Right atrium auricular region (tissue), 2 donors: ENCODE measurements around the gene MRPS34. TPM values are rescaled to one million over a fixed set of nuclear protein-coding genes. Genes with fewer than 3 reads are reported as not detected.

ENCODE experiments used
- DNase-seq: peaks from one replicate; pipeline ENCODE4 v3.0.0-alpha.2; 2019; ENCODE audit warnings: low spot score
- H3K27ac ChIP-seq, 2 donors: fragments of 200-600 bp; sonication (generic); 1 replicate in 1 of 2; 2 replicates in 1 of 2; pipeline ENCODE4 v1.5.1; 2016 to 2019
- H3K27me3 ChIP-seq, 2 donors: fragments of 200-600 bp; sonication (generic); one replicate each; pipeline versions ENCODE4 v1.5.1 to v1.6.0; 2017 to 2019
- H3K36me3 ChIP-seq: fragments of 200-600 bp; sonication (generic); one replicate; pipeline ENCODE4 v1.5.1; 2016
- H3K4me1 ChIP-seq, 2 donors: fragments of 200-600 bp; sonication (generic); one replicate each; pipeline versions ENCODE4 v1.5.1 to v1.6.0; 2017 to 2019
- H3K4me3 ChIP-seq, 2 donors: fragments of 200-600 bp; sonication (generic); 1 replicate in 1 of 2; 2 replicates in 1 of 2; pipeline ENCODE4 v1.5.1; 2017 to 2019; ENCODE audit warnings: mild to moderate bottlenecking in 1 of 2, moderate library complexity in 1 of 2
- H3K9me3 ChIP-seq, 2 donors: fragments of 200-600 bp; sonication (generic); one replicate each; pipeline ENCODE4 v1.5.1; 2019
- total RNA-seq, 2 donors: library from RNA; depleted of rRNA; stranded (reverse); fragments of >200 nt; gene quantifications; one replicate each; pipeline ENCODE4 v1.1.0, GENCODE V29; 2016
- TF ChIP-seq, protein P1 (sequence below), 2 donors: fragments of 200-600 bp; sonication (generic); IDR thresholded peaks; one replicate each; pipeline ENCODE4 v1.5.1; 2019; ENCODE audit warnings: antibody characterized with exemption in 2 of 2

The MRPS34 gene
- total RNA-seq, 2 donors from 2014 or later: 58.8 to 77.9 TPM

DNA sequence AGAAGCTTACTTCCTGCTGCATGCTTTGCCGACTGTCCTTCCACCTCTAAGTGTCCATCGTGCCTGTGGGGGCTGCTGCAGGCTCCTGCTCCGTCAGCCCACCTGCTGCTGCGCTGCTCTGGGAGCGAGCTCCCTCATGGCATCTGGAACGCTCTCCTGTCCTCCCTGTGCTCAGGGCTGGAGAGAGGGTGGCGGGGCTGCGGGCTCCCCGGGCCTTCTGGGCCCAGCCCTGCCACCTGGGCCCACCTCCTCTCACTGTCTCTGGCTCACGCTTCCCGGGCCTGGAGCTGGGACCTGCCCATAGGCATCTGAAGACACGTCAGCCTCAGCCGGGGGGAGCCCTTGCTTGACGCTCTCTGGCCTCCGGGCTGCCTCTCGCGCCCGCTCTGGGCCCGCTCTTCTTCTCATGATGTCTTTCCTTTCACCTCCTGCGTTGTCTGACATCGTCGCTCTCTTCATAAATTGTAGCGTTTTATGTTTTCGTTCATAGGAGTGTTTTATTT, 28.5 kb downstream of the MRPS34 start:
- TF ChIP-seq, protein P1, sequence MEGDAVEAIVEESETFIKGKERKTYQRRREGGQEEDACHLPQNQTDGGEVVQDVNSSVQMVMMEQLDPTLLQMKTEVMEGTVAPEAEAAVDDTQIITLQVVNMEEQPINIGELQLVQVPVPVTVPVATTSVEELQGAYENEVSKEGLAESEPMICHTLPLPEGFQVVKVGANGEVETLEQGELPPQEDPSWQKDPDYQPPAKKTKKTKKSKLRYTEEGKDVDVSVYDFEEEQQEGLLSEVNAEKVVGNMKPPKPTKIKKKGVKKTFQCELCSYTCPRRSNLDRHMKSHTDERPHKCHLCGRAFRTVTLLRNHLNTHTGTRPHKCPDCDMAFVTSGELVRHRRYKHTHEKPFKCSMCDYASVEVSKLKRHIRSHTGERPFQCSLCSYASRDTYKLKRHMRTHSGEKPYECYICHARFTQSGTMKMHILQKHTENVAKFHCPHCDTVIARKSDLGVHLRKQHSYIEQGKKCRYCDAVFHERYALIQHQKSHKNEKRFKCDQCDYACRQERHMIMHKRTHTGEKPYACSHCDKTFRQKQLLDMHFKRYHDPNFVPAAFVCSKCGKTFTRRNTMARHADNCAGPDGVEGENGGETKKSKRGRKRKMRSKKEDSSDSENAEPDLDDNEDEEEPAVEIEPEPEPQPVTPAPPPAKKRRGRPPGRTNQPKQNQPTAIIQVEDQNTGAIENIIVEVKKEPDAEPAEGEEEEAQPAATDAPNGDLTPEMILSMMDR (IDR thresholded peaks at IDR 0.05): no peak
- H3K9me3 ChIP-seq: no peaks in the 10 kb centered on the region
- peaks cover 0 to 4% of the 10 kb centered on the region in 2 donors for H3K4me1 ChIP-seq
- H3K36me3 ChIP-seq: peaks cover 52% of the 10 kb centered on the region
- no peaks in the 10 kb centered on the region for H3K27me3 ChIP-seq
- no peak for DNase-seq
- H3K4me3 ChIP-seq: no peak overlapping the region
- no peak overlapping the region for H3K27ac ChIP-seq

DNA sequence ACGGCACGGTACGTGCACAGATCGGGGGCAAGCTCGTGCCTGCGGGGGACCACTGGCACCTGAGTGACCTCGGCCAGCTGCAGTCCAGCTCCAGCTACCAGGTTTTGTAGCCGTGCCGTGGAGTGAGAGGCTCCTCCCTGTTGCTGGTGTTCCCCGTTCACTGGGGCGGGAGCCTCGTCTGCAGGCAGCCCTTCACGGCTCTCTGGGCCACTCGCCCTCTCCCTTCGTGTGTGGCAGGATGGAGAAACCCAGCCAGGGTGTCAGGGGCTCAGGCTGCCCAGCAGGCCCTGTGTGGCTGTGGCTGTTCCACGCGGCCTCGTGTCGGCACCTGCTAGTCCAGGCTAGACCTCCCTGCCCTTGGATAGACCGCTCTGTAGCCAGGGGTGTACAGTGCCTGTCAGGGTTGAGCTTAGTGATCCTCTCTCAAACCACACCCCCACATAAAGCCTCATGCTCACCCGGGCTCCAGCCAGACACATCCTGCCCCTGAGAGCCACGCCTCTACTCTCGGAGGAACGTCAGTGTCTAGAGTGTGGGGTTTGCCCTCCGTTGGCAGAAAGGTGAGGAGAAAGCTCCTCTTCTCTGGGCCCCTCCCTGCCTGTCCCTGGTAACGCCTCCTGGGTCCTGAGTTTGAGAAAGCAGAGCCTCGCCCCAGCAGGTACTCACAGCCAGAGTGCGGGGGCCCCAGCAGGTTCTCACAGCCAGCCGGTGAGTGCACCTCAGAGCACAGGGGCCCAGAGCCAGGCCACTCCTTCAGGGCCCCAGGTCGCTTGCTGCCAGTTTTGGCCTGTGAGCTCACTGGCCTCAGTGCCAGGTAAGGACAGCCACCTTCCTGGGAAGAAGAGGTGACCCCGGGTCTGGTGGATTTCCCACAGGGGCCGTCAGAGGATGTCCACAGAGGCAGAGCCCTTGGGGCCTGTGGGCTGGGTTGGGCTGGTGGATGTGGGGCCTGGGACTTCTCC, 29.3 kb downstream of the MRPS34 start:
- Histone ChIP-seq H3K4me3 (no peak overlapping the region), H3K4me1 (peaks cover 0 to 4% of the 10 kb centered on the region in 2 donors), H3K27me3 (no peaks in the 10 kb centered on the region), H3K9me3 (no peaks in the 10 kb centered on the region), H3K36me3 (peaks cover 44% of the 10 kb centered on the region), H3K27ac (no peak overlapping the region)
- no peak for DNase-seq
- TF ChIP-seq, protein P1 (IDR thresholded peaks at IDR 0.05): no peak

DNA sequence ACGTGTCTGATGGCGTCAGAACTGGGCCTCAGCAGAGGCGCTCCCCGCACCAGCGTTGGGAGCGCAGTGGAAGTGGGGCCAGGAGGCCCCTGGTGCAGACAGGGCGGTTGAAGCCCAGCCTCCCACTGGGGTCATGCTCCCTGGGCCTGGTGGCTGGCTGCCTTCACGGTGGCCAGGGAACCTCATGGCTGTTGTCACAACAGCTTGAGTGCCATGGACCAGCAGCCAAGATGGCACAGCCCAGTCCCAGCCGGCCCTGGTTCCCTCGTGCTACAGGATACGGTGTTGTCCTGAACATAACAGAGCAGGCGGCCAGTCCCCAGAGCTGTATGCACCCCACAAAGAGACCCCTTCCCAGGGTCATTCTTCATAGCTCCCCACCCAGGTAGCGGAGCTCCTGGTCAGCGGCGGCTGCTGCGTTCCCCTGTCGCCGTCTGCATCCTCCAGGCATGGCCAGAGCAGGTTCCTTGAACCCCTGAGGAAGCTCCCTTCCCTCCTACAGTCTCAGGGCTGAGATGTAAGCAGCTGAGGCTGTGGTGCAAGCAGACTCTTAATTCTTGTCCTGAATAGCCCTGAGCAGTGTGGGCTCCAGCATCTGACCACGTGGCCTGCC, 31.3 kb downstream of the MRPS34 start:
- TF ChIP-seq, protein P1 (IDR thresholded peaks at IDR 0.05): no peak
- Histone ChIP-seq H3K27ac (no peak overlapping the region), H3K36me3 (peaks cover 36% of the 10 kb centered on the region), H3K4me3 (no peak overlapping the region), H3K4me1 (peaks cover 0 to 4% of the 10 kb centered on the region in 2 donors), H3K9me3 (no peaks in the 10 kb centered on the region), H3K27me3 (no peaks in the 10 kb centered on the region)
- no peak for DNase-seq

DNA sequence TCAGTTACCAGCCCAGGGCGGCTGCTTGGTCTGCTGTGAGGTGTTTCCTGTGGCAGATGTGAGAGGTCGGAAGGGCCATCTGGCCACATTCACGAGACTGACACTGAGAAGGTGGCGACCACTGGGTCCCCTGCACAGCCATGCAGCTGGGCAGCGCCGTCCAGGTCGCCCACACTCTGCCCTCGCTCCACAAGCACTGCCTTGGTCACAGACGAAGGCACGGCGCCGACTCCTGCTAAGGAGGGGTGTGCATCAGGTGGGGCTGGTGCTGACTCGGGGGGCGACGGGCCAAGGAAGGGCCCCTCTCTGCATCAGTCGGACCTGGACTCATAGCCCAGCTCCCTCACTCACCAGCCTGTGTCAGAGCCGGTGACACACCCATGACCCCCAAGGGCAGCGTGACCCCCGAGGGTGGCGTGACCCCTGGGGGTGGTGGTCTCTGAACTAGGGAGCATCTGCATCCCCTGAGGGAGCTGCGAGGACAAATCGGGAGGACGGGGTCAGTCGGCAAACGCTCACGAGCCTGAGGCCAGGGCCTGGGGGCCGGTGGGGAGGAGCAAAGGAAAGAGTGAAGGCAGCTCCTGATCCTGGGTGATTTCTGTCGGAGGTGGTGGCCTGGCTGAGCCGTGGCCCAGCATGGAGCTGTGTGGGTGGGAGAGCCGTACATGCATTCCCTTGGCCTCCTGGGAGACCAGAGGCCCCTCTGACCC, 32.0 kb downstream of the MRPS34 start:
- peaks cover 0 to 4% of the 10 kb centered on the region in 2 donors for H3K4me1 ChIP-seq
- H3K9me3 ChIP-seq: no peaks in the 10 kb centered on the region
- no peak overlapping the region for H3K27ac ChIP-seq
- no peaks in the 10 kb centered on the region for H3K27me3 ChIP-seq
- H3K36me3 ChIP-seq: peaks cover 35% of the 10 kb centered on the region
- TF ChIP-seq, protein P1 (IDR thresholded peaks at IDR 0.05): no peak
- DNase-seq: no peak
- no peak overlapping the region for H3K4me3 ChIP-seq

DNA sequence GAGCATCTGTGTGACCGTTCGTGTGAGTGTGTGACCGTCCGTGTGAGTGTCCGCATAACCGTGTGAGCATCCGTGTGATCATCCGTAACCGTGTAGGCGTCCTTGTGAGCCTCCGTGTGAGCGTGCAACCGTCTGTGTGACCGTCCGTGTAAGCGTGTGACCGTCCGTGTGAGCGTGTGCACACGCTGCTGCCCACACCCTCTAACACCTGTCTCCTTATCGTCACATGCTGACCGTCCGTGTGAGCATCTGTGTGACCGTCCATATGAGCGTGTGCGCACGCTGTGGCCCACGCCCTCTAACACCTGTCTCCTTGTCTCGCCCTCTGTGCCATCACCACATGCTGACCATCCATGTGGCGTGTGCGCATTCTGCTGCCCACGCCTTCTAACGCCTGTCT, 32.7 kb downstream of the MRPS34 start:
- H3K36me3 ChIP-seq: peaks cover 28% of the 10 kb centered on the region
- H3K27me3 ChIP-seq: no peaks in the 10 kb centered on the region
- TF ChIP-seq, protein P1 (IDR thresholded peaks at IDR 0.05): no peak
- peaks cover 0 to 4% of the 10 kb centered on the region in 2 donors for H3K4me1 ChIP-seq
- H3K4me3 ChIP-seq: no peak overlapping the region
- no peaks in the 10 kb centered on the region for H3K9me3 ChIP-seq
- H3K27ac ChIP-seq: no peak overlapping the region
- no peak for DNase-seq
